ENCODE results near the gene HIKESHI. TPM values are rescaled to one million over a fixed set of nuclear protein-coding genes. Genes with fewer than 3 reads are reported as not detected.
"Not testable (repeated sequence)": the region's sequence is repeated elsewhere in the genome, so short reads cannot be mapped to it uniquely, and the experiment has no call there.

HIKESHI gene
- total and polyA plus RNA-seq, 2 donors (not counting 1 experiment from before 2014, with no cell fraction given): 24.4 to 28.0 TPM

DNA sequence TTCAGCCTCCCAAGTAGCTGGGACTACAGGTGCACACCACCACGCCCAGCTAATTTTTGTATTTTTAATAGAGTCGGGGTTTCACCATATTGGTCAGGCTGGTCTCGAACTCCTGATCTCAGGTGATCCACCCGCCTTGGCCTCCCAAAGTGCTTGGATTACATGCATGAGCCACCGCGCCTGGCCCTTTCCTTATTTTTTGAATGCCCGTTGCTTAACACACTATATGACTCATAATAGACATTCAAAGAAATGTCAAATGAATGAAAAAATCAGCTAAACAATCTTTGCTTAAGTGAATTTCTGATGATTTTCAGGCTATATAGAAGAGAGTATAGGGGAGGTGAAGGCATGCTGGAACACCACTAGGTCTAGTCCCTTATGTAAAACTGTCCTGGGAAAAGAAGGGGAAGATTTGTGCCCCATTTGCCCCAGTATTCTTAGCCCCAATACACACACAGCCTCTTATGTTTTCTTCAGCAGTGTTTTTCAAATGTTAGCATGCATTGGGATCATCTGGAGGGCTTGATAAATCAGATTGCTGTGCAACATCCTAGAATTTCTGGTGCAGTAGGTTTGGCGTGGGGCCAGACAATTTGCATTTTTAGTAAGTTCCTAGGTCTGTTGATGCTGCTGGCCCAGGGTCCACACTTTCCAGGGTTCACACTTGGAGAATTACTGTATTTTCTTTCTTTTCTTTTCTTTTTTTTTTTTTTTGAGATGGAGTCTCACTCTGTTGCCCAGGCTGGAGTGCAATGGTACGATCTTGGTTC lies 12.3 kb upstream of the HIKESHI start:
- ChIA-PET CTCF (interaction anchor here (0.7 to 7.9 kb wide), 8 partner anchors 10 to 437 kb away, joined by 3 to 83 read pairs (median 3); partner anchors contain the start of gene CCDC83), POLR2A (interaction anchor here (0.6 to 0.7 kb wide), 2 partner anchors 435 to 442 kb away, joined by 4 read pairs; no protein-coding TSS in a partner anchor)
- H2AFZ ChIP-seq (ENCODE audit: insufficient read depth, low read depth, low read length, poor library complexity, severe bottlenecking); H3K27me3 Mint-ChIP-seq; H3K27ac Mint-ChIP-seq; H3K4me3 ChIP-seq (ENCODE audit: control extremely low read depth in 1 of 5, extremely low read depth in 1 of 5, insufficient read depth in 1 of 5, low read depth in 2 of 5, low read length in 4 of 5); H3K36me3 ChIP-seq (replicated peaks in 1 of 2; ENCODE audit: control extremely low read depth in 1 of 2, control insufficient read depth in 1 of 2, extremely low read depth in 1 of 2, insufficient read depth in 2 of 2, low read length in 1 of 2); H4K20me1 ChIP-seq (ENCODE audit: control insufficient read depth, insufficient read depth, low read length, poor library complexity, severe bottlenecking); H3K79me2 ChIP-seq (ENCODE audit: control insufficient read depth, insufficient read depth, low read length); ATAC-seq (ENCODE audit: low read depth); H3K9ac ChIP-seq (ENCODE audit: low read length); H3K4me3 Mint-ChIP-seq; H3K27me3 ChIP-seq (replicated peaks in 1 of 4; ENCODE audit: control extremely low read depth in 1 of 4, control insufficient read depth in 3 of 4, insufficient read depth in 4 of 4, low read length in 3 of 4); H3K9me3 ChIP-seq (ENCODE audit: control extremely low read depth in 1 of 3, control insufficient read depth in 2 of 3, insufficient read depth in 1 of 3, low read length in 2 of 3); DNase-seq; H3K4me2 ChIP-seq (replicated peaks; ENCODE audit: low read depth, low read length, poor library complexity, severe bottlenecking); H3K9me3 Mint-ChIP-seq (ENCODE audit: insufficient read depth); H3K27ac ChIP-seq (ENCODE audit: low read length in 2 of 2): not testable (repeated sequence)
- intact Hi-C loops (cut with micrococcal nuclease): loop anchor here (5.0 kb wide), 1 partner anchor 42 kb away; no protein-coding TSS in a partner anchor
- 85% methylated on average over 5 of the region's 9 CpGs for WGBS (ENCODE audit: insufficient coverage)
- peaks cover 16 to 26% of the 10 kb centered on the region in 2 donors for H3K4me1 ChIP-seq (ENCODE audit: control insufficient read depth in 2 of 2, insufficient read depth in 2 of 2, low read length in 2 of 2)
- peaks cover 31% of the 10 kb centered on the region for H3K4me1 Mint-ChIP-seq

DNA sequence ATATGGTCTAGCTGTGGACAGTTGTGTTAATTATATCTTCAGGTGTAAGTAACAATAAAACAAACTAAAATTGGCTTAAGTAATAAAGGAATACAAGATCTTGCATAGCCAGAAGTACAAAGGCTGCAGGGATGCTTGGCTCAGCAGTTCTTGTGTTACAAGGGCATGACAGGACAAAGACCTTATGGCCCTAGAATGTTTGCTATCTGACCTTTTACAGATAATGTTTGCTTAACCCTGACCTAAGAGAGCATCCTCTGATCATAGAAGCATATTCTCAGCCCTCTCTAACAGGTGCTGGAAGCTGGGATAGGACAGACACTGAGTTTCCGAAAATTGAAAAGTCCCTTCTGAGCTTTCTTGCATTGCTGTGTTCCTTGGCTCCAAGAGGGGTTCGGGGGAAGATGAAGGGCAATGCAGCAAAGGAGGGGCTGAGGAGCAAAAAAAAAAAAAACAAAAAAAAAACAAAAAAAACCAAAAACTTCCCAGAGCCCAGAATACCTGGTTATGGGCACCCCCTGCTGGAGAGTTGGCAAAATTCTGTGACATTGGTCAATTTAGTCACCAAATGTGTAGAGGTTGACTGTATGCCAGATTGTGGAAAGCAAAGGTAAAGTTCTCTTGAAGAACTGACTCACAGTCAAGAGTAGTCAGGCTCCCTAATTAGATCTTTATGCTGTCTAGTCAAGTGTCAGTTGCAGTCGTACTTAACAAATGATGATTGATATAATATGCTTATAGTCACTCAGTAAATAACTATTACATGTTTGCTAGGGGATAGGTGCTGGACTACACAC lies 10.4 kb upstream of the HIKESHI start:
- H3K9ac ChIP-seq (ENCODE audit: low read length): no peak overlapping the region
- POLR2A ChIA-PET: no interaction called here
- TF ChIP-seq EZH2 (IDR thresholded peaks at IDR 0.05; ENCODE audit: borderline replicate concordance, insufficient read depth, low read depth, low read length, poor library complexity, severe bottlenecking): no peak
- TF ChIP-seq, protein P1, sequence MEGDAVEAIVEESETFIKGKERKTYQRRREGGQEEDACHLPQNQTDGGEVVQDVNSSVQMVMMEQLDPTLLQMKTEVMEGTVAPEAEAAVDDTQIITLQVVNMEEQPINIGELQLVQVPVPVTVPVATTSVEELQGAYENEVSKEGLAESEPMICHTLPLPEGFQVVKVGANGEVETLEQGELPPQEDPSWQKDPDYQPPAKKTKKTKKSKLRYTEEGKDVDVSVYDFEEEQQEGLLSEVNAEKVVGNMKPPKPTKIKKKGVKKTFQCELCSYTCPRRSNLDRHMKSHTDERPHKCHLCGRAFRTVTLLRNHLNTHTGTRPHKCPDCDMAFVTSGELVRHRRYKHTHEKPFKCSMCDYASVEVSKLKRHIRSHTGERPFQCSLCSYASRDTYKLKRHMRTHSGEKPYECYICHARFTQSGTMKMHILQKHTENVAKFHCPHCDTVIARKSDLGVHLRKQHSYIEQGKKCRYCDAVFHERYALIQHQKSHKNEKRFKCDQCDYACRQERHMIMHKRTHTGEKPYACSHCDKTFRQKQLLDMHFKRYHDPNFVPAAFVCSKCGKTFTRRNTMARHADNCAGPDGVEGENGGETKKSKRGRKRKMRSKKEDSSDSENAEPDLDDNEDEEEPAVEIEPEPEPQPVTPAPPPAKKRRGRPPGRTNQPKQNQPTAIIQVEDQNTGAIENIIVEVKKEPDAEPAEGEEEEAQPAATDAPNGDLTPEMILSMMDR (IDR thresholded peaks at IDR 0.05): peak; percentile 86
- H2AFZ ChIP-seq (ENCODE audit: insufficient read depth, low read depth, low read length, poor library complexity, severe bottlenecking): no peak overlapping the region
- no peak overlapping the region for H3K4me3 ChIP-seq (ENCODE audit: control extremely low read depth in 1 of 5, extremely low read depth in 1 of 5, insufficient read depth in 1 of 5, low read depth in 2 of 5, low read length in 4 of 5)
- no peak overlapping the region for H3K4me3 Mint-ChIP-seq
- H3K36me3 ChIP-seq (replicated peaks in 1 of 2; ENCODE audit: control extremely low read depth in 1 of 2, control insufficient read depth in 1 of 2, extremely low read depth in 1 of 2, insufficient read depth in 2 of 2, low read length in 1 of 2): no peaks in the 10 kb centered on the region
- H3K9me3 ChIP-seq (ENCODE audit: control extremely low read depth in 1 of 3, control insufficient read depth in 2 of 3, insufficient read depth in 1 of 3, low read length in 2 of 3): no peaks in the 10 kb centered on the region
- no peaks in the 10 kb centered on the region for H3K9me3 Mint-ChIP-seq (ENCODE audit: insufficient read depth)
- H3K4me1 Mint-ChIP-seq: peaks cover 26% of the 10 kb centered on the region
- WGBS (ENCODE audit: insufficient coverage): no CpG with 5 or more reads among the region's 3 CpGs
- no peaks in the 10 kb centered on the region for H3K27me3 ChIP-seq (replicated peaks in 1 of 4; ENCODE audit: control extremely low read depth in 1 of 4, control insufficient read depth in 3 of 4, insufficient read depth in 4 of 4, low read length in 3 of 4)
- H4K20me1 ChIP-seq (ENCODE audit: control insufficient read depth, insufficient read depth, low read length, poor library complexity, severe bottlenecking): no peaks in the 10 kb centered on the region
- peaks cover 7% of the 10 kb centered on the region for H3K79me2 ChIP-seq (ENCODE audit: control insufficient read depth, insufficient read depth, low read length)
- H3K27ac ChIP-seq (ENCODE audit: low read length in 2 of 2): no peak overlapping the region
- ATAC-seq (ENCODE audit: low read depth): peak; percentile 62
- peak; percentile 71 for DNase-seq
- intact Hi-C loops (cut with micrococcal nuclease): loop anchor here (1.0 kb wide), 3 partner anchors 249 to 696 kb away; partner anchors contain the start of gene CCDC83
- H3K27me3 Mint-ChIP-seq: no peaks in the 10 kb centered on the region
- peaks cover 16 to 26% of the 10 kb centered on the region in 2 donors for H3K4me1 ChIP-seq (ENCODE audit: control insufficient read depth in 2 of 2, insufficient read depth in 2 of 2, low read length in 2 of 2)
- CTCF ChIA-PET: interaction anchor here (0.6 to 7.9 kb wide), 24 partner anchors 8 to 697 kb away, joined by 3 to 83 read pairs (median 4); partner anchors contain the start of genes CCDC83, EED and PICALM
- H3K27ac Mint-ChIP-seq: no peak overlapping the region
- no peak overlapping the region for H3K4me2 ChIP-seq (replicated peaks; ENCODE audit: low read depth, low read length, poor library complexity, severe bottlenecking)

Data from B cell (primary cell).